Activated CD8-positive, alpha-beta memory T cell treated with anti-CD3 and anti-CD28 coated beads, Interleukin-2, amount 50 U/mL, for 1 hour (primary cell): ENCODE data around the gene NAE1.
"Not testable (repeated sequence)": the region's sequence is repeated elsewhere in the genome, so short reads cannot be mapped to it uniquely, and the experiment has no call there.

ENCODE experiments used
- DNase-seq: peaks from one replicate; pipeline ENCODE4 v3.0.0-alpha.2; 2020; ENCODE audit errors: extremely low read depth

Gene NAE1

GRCh38 chr16:66830422-66831404, at the start of gene NAE1:
TSS of gene NAE1 (minus strand) at chr16:66830976. CDS start at chr16:66830899, 77 bp downstream.
- peak; percentile 56 for DNase-seq

GRCh38 chr16:66878067-66878466, 47.3 kb upstream of the NAE1 start:
- DNase-seq, result no peak

GRCh38 chr16:66874079-66874775, 43.5 kb upstream of the NAE1 start:
- no peak for DNase-seq

GRCh38 chr16:66873685-66874055, 42.9 kb upstream of the NAE1 start:
- DNase-seq, result no peak

- DNase-seq, result peak; percentile 68
Observed at GRCh38 chr16:66872943-66873684, 42.3 kb upstream of the NAE1 start.

- no peak for DNase-seq
Observed at GRCh38 chr16:66872559-66872942, 41.8 kb upstream of the NAE1 start.

GRCh38 chr16:66871840-66872239, 41.1 kb upstream of the NAE1 start:
- no peak for DNase-seq

- not testable (repeated sequence) for DNase-seq
Observed at GRCh38 chr16:66871363-66871762, 40.6 kb upstream of the NAE1 start.

GRCh38 chr16:66869424-66869823, 38.6 kb upstream of the NAE1 start:
- no peak for DNase-seq

GRCh38 chr16:66863707-66864106, 32.9 kb upstream of the NAE1 start:
- no peak for DNase-seq

GRCh38 chr16:66862023-66862520, 31.3 kb upstream of the NAE1 start:
- DNase-seq, result no peak

- DNase-seq, result no peak
Observed at GRCh38 chr16:66859397-66860068, 28.8 kb upstream of the NAE1 start.

- DNase-seq, result no peak
Observed at GRCh38 chr16:66858740-66859396, 28.1 kb upstream of the NAE1 start.

GRCh38 chr16:66857437-66857836, 26.7 kb upstream of the NAE1 start:
- DNase-seq, result no peak

- no peak for DNase-seq
Observed at GRCh38 chr16:66856801-66857200, 26.0 kb upstream of the NAE1 start.

GRCh38 chr16:66856184-66856730, 25.5 kb upstream of the NAE1 start:
- no peak for DNase-seq

GRCh38 chr16:66853261-66854139, 22.7 kb upstream of the NAE1 start:
- DNase-seq, result no peak

GRCh38 chr16:66851166-66851964, 20.6 kb upstream of the NAE1 start:
- no peak for DNase-seq
